ENCODE measurements around the gene UGT1A6. TPM values are rescaled to one million over a fixed set of nuclear protein-coding genes. Genes with fewer than 3 reads are reported as not detected.

The UGT1A6 gene
- total and polyA plus RNA-seq, 2 experiments from 2014 or later, result not detected

GRCh38 chr2:233800208-233800607 lies 107.5 kb downstream of the UGT1A6 start (continued):
- TF ChIP-seq ETS1 (IDR thresholded peaks at IDR 0.05), result no peak
- TF ChIP-seq NANOG (IDR thresholded peaks at IDR 0.05; ENCODE audit: borderline replicate concordance), result no peak

GRCh38 chr2:233801357-233802131 lies 108.9 kb downstream of the UGT1A6 start:
- H3K27me3 ChIP-seq (ENCODE audit: insufficient read depth), result no peaks in the 10 kb centered on the region
- H3K36me3 ChIP-seq (ENCODE audit: insufficient read depth), result no peaks in the 10 kb centered on the region
- no peak overlapping the region for H2AFZ ChIP-seq
- peaks cover 19% of the 10 kb centered on the region for H3K9me3 Mint-ChIP-seq
- no peak for ATAC-seq
- no peak overlapping the region for H3K4me3 Mint-ChIP-seq
- H3K79me2 ChIP-seq (replicated peaks; ENCODE audit: insufficient read depth), result no peaks in the 10 kb centered on the region
- H3K27me3 Mint-ChIP-seq (ENCODE audit: insufficient read depth, low read depth, poor library complexity), result peaks cover 3% of the 10 kb centered on the region
- H4K20me1 ChIP-seq (replicated peaks; ENCODE audit: insufficient read depth), result no peaks in the 10 kb centered on the region
- H3K4me1 Mint-ChIP-seq, result no peaks in the 10 kb centered on the region
- no peak overlapping the region for H3K27ac ChIP-seq (ENCODE audit: low read depth)
- H3K4me1 ChIP-seq (ENCODE audit: insufficient read depth), result no peaks in the 10 kb centered on the region
- H3K9me2 ChIP-seq (ENCODE audit: insufficient read depth), result no peaks in the 10 kb centered on the region
- no peak overlapping the region for H3K4me2 ChIP-seq
- H3K4me3 ChIP-seq, result no peak overlapping the region
- H3K27ac Mint-ChIP-seq, result no peak overlapping the region
- no peaks in the 10 kb centered on the region for H3F3A ChIP-seq (replicated peaks; ENCODE audit: low read depth)
- no peaks in the 10 kb centered on the region; the same call in 2 of the 3 replicates for H3K36me3 Mint-ChIP-seq (ENCODE audit: low read depth)
- DNase-seq (ENCODE audit: low spot score), result no peak
- TF ChIP-seq CTCF (conservative IDR thresholded peaks at IDR 0.05; ENCODE audit: low read depth in 2 of 2) (no peak), ETS1 (IDR thresholded peaks at IDR 0.05) (no peak), EZH2phosphoT487 (IDR thresholded peaks at IDR 0.05; ENCODE audit: unreplicated experiment) (no peak), ZNF114 (CRISPR knock-in tag; IDR thresholded peaks at IDR 0.05) (no peak), REST (IDR thresholded peaks at IDR 0.05; ENCODE audit: unreplicated experiment) (no peak), EZH2 (IDR thresholded peaks at IDR 0.05; ENCODE audit: low read depth, unreplicated experiment) (no peak), ZNF462 (CRISPR knock-in tag; IDR thresholded peaks at IDR 0.05) (no peak), ZNF331 (CRISPR knock-in tag; IDR thresholded peaks at IDR 0.05; ENCODE audit: low read depth) (no peak), NANOG (IDR thresholded peaks at IDR 0.05; ENCODE audit: borderline replicate concordance) (no peak), POLR2AphosphoS5 (IDR thresholded peaks at IDR 0.05; ENCODE audit: low read depth) (no peak)

Measured in GM23338 (cell line).